Peyer's patch (tissue), 4 donors: ENCODE measurements around the gene ANKRD11. TPM values are rescaled to one million over a fixed set of nuclear protein-coding genes. Genes with fewer than 3 reads are reported as not detected.

ENCODE experiments used
- DNase-seq, 3 donors: peaks; one replicate each; pipeline ENCODE4 v3.0.0-alpha.2; 2017 to 2019
- H3K27ac ChIP-seq, 4 donors: fragments of 200-600 bp; sonication (generic); one replicate each; pipeline ENCODE4 v1.5.1; 2016 to 2019
- H3K27me3 ChIP-seq, 2 donors: fragments of 200-600 bp; sonication (generic); one replicate each; pipeline ENCODE4 v1.5.1; 2019
- H3K36me3 ChIP-seq, 3 donors: fragments of 200-600 bp; sonication (generic); one replicate each; pipeline ENCODE4 v1.5.1; 2016 to 2019
- H3K4me1 ChIP-seq, 4 donors: fragments of 200-600 bp; sonication (generic); one replicate each; pipeline ENCODE4 v1.5.1; 2016 to 2019
- H3K4me3 ChIP-seq, 4 donors: fragments of 200-600 bp; sonication (generic); 1 replicate in 3 of 4; 2 replicates in 1 of 4; pipeline ENCODE4 v1.5.1; 2016 to 2019; ENCODE audit warnings: mild to moderate bottlenecking in 1 of 4
- H3K9me3 ChIP-seq, 4 donors: fragments of 200-600 bp; sonication (generic); one replicate each; pipeline ENCODE4 v1.5.1; 2016 to 2019; ENCODE audit warnings: mild to moderate bottlenecking in 1 of 4
- POLR2A ChIP-seq, 2 donors: fragments of 450-650 bp; IDR thresholded peaks; one replicate each; pipeline ENCODE4 v1.5.1; 2017; ENCODE audit warnings: antibody characterized with exemption in 2 of 2, mild to moderate bottlenecking in 2 of 2, moderate library complexity in 2 of 2
- total RNA-seq, 4 donors: library from RNA; depleted of rRNA; stranded (reverse); fragments of >200 nt; gene quantifications; one replicate each; pipeline ENCODE4 v1.1.0, GENCODE V29; 2016
- TF ChIP-seq, protein P1 (sequence below), 6 experiments: fragments of 450-650 bp in 4 of 6; fragments of 200-600 bp in 2 of 6; sonication (generic) in 1 of 6; IDR thresholded peaks; one replicate each; pipeline ENCODE4 v1.5.1; 2017 to 2019; ENCODE audit warnings: antibody characterized with exemption in 6 of 6, mild to moderate bottlenecking in 3 of 6, moderate library complexity in 1 of 6

The ANKRD11 gene
- total RNA-seq, 4 donors from 2014 or later, result 177 to 227 (median 211) TPM

DNA sequence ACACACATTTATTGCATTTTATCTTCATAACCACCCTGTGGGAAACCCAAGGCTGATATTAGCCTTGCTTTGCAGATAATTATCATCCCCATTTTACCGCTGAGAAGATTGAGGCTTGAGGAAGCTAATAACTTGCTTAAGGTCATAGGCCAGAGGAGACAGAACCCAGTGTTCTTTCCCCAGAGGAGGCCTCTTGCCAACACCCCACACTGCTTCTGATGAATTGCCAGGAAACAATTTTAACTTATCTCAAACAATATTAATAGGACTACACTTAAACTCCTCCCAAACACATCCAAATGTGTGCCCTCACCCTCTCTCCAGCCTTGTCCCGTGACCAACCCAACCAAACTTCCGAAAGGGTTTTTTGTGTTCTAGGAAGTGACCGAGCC is 15.7 kb upstream of the ANKRD11 start:
- TF ChIP-seq, protein P1, sequence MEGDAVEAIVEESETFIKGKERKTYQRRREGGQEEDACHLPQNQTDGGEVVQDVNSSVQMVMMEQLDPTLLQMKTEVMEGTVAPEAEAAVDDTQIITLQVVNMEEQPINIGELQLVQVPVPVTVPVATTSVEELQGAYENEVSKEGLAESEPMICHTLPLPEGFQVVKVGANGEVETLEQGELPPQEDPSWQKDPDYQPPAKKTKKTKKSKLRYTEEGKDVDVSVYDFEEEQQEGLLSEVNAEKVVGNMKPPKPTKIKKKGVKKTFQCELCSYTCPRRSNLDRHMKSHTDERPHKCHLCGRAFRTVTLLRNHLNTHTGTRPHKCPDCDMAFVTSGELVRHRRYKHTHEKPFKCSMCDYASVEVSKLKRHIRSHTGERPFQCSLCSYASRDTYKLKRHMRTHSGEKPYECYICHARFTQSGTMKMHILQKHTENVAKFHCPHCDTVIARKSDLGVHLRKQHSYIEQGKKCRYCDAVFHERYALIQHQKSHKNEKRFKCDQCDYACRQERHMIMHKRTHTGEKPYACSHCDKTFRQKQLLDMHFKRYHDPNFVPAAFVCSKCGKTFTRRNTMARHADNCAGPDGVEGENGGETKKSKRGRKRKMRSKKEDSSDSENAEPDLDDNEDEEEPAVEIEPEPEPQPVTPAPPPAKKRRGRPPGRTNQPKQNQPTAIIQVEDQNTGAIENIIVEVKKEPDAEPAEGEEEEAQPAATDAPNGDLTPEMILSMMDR (IDR thresholded peaks at IDR 0.05), result no peak
- TF ChIP-seq POLR2A (IDR thresholded peaks at IDR 0.05), result peak in 1 of 2 donors; percentile 36
- Histone ChIP-seq H3K4me3 (peak overlapping the region in 2 of 4 donors; percentile 21 to 22), H3K27ac (peak overlapping the region; percentile 81 to 98 (median 93)), H3K27me3 (no peaks in the 10 kb centered on the region), H3K4me1 (peaks cover 2 to 61% (median 26%) of the 10 kb centered on the region in 4 donors), H3K36me3 (peaks cover 0 to 9% (median 0%) of the 10 kb centered on the region in 3 donors), H3K9me3 (no peaks in the 10 kb centered on the region)
- peak in 1 of 3 donors; percentile 60 for DNase-seq

DNA sequence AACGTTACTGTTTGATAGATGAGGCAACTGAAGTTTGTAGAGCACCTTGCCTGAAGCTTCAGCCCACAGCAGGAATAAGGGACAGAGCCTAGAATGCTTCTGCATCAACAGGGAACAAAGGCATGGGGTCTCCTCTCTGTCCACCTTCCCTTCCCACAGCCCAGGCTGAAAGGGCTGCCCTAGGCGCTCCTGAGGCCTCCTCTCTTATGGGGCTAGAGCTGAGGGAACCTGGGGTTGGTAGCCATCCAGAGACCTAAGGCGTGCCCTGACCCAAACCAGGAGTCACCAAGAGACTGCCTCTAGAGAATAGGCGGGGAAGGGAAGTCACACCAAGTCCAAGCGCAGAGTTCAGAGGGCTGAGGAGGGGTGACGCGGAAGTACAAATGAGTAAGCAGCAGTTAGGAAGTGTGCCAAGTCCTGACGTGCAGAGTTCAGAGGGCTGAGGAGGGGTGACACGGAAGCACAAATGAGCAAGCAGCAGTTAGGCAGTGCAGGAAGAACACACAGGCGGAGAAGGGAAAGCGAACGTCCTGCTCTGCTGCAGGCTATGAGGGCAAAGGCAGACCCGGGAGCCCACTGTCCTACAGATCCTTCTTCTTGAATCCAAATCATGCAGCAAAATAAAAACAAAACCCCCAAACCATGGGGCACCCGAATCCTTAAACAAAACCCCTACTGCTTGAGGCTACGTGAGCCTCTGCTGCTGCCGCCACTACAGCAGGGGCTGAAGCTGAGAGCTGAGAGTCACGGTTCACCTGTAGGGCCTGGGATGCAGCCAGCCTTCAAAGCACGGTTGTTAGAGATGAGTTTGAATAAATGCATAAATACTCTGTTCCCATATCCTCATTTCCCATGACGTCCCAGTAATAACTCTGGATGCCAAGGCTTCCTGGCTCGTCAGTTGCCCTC is 15.1 kb upstream of the ANKRD11 start:
- Histone ChIP-seq H3K27ac (peak overlapping the region; percentile 81 to 98 (median 93)), H3K9me3 (no peaks in the 10 kb centered on the region), H3K27me3 (no peaks in the 10 kb centered on the region), H3K36me3 (peaks cover 0 to 2% (median 0%) of the 10 kb centered on the region in 3 donors), H3K4me3 (peak overlapping the region in 3 of 4 donors; percentile 1 to 22 (median 21)), H3K4me1 (peaks cover 2 to 61% (median 26%) of the 10 kb centered on the region in 4 donors)
- peak; percentile 91 to 98 (median 94) for DNase-seq
- TF ChIP-seq, protein P1 (IDR thresholded peaks at IDR 0.05), result peak in 1 of 6 experiments; percentile 0
- peak; percentile 91 to 97 for TF ChIP-seq POLR2A (IDR thresholded peaks at IDR 0.05)

GRCh38 chr16:89504091-89504490 is 13.7 kb upstream of the ANKRD11 start:
- peak overlapping the region in 1 of 4 donors; percentile 96 for H3K27ac ChIP-seq
- H3K4me1 ChIP-seq, result peaks cover 2 to 51% (median 20%) of the 10 kb centered on the region in 4 donors
- H3K27me3 ChIP-seq, result no peaks in the 10 kb centered on the region

DNA sequence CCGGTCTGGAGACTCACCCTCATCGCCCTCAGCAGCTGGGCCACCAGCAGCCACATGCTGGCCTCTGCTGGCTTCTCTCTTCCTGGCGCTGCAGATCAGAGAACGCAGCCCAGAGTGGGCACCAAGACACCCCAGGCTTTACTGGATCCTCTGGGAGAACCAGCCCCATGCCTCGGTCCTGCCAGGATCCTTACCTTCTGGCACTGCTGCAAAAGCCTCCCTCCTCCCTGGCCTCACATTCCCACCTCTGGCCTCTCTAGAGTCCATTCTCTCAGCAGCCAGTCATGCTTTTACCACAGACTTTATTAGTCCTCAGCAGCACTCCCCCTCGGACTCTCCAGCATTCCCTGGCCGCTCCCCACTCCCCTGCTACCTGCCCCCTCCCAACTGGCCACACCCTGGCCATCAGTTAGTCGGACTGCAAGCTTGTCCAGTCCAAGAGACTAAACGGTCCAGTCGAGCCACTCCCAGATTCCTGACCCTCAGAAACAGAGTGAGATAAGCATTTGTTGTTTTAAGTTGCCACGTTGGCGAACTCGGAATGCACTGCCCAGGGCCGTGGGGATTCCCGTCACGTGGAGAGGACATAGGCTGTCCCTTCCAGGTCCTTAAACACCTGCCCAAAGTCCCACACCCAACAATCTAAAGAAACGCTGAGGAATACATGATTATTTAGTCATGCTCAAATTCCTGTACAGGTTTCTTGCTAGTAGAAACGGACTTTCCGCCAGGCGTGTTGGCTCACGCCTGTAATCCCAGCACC is 11.9 kb upstream of the ANKRD11 start:
- peak in 2 of 3 donors; percentile 85 to 89 for DNase-seq
- H3K27ac ChIP-seq, result peak overlapping the region in 3 of 4 donors; percentile 64 to 88 (median 80)

More at GRCh38 chr16:89504091-89504490, 13.7 kb upstream of the ANKRD11 start:
- Histone ChIP-seq H3K4me3 (no peak overlapping the region), H3K9me3 (no peaks in the 10 kb centered on the region), H3K36me3 (no peaks in the 10 kb centered on the region)
- TF ChIP-seq POLR2A (IDR thresholded peaks at IDR 0.05), result no peak
- no peak for DNase-seq

DNA sequence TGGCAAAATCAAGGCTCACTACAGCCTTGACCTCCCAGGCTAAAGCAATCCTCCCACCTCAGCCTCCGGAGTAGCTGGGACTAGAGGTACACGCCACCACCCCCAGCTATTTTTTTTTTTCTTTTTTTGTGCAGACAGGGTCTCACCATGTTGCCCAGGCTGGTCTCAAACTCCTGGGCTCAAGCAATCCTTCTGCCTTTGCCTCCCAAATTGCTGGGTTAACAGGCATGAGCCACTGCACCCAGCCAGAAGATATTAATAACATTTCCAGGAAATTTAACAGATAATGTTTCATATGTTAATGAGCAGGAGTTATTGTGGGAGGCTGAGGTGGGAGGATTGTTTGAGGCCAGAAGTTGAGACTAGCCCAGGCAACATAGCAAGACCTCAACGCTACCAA is 9.4 kb upstream of the ANKRD11 start:
- H3K9me3 ChIP-seq, result no peaks in the 10 kb centered on the region
- no peak overlapping the region for H3K27ac ChIP-seq
- TF ChIP-seq POLR2A (IDR thresholded peaks at IDR 0.05), result no peak
- TF ChIP-seq, protein P1 (IDR thresholded peaks at IDR 0.05), result no peak
- no peak overlapping the region for H3K4me3 ChIP-seq
- H3K36me3 ChIP-seq, result no peaks in the 10 kb centered on the region
- H3K4me1 ChIP-seq, result peaks cover 0 to 23% (median 0%) of the 10 kb centered on the region in 4 donors
- no peak for DNase-seq
- H3K27me3 ChIP-seq, result no peaks in the 10 kb centered on the region

More for the DNA sequence above, 11.9 kb upstream of the ANKRD11 start:
- H3K9me3 ChIP-seq, result no peaks in the 10 kb centered on the region
- no peaks in the 10 kb centered on the region for H3K36me3 ChIP-seq
- H3K4me3 ChIP-seq, result no peak overlapping the region
- no peaks in the 10 kb centered on the region for H3K27me3 ChIP-seq
- H3K4me1 ChIP-seq, result peaks cover 2 to 45% (median 14%) of the 10 kb centered on the region in 4 donors
- TF ChIP-seq POLR2A (IDR thresholded peaks at IDR 0.05), result peak in 1 of 2 donors; percentile 48
- TF ChIP-seq, protein P1 (IDR thresholded peaks at IDR 0.05), result no peak
